Esophagus squamous epithelium (tissue), 4 donors: ENCODE measurements around the gene RAET1L.

ENCODE experiments used
- POLR2A ChIP-seq, 4 donors: fragments of 450-650 bp; IDR thresholded peaks; one replicate each; pipeline ENCODE4 v1.6.1; 2017; ENCODE audit warnings: antibody characterized with exemption in 4 of 4, mild to moderate bottlenecking in 4 of 4, moderate library complexity in 3 of 4
- TF ChIP-seq, protein P1 (sequence below), 6 experiments: fragments of 450-650 bp in 4 of 6; fragments of 200-600 bp in 2 of 6; sonication (generic) in 2 of 6; IDR thresholded peaks; one replicate each; pipeline ENCODE4 v1.5.1; 2016 to 2019; ENCODE audit warnings: antibody characterized with exemption in 6 of 6, mild to moderate bottlenecking in 4 of 6, moderate library complexity in 4 of 6

DNA sequence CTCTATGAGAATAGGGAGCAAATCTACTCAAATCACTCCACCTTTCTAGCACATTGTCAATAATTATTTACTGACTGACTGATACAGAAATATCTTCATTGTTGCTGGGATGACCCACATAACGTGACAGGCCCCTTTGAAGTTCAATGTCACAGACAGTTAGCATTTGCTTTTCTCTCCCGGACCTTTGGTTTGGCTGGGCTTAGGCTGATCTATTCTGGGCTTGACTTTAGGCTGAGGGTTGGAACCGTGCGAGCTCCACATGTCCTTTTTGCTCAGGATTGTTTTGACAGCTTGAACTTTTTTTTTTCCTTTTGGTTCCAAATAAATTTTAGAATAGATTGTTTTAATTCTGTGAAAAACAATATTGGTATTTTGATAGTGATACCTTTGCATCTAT, 31.6 kb upstream of the RAET1L start:
- TF ChIP-seq, protein P1, sequence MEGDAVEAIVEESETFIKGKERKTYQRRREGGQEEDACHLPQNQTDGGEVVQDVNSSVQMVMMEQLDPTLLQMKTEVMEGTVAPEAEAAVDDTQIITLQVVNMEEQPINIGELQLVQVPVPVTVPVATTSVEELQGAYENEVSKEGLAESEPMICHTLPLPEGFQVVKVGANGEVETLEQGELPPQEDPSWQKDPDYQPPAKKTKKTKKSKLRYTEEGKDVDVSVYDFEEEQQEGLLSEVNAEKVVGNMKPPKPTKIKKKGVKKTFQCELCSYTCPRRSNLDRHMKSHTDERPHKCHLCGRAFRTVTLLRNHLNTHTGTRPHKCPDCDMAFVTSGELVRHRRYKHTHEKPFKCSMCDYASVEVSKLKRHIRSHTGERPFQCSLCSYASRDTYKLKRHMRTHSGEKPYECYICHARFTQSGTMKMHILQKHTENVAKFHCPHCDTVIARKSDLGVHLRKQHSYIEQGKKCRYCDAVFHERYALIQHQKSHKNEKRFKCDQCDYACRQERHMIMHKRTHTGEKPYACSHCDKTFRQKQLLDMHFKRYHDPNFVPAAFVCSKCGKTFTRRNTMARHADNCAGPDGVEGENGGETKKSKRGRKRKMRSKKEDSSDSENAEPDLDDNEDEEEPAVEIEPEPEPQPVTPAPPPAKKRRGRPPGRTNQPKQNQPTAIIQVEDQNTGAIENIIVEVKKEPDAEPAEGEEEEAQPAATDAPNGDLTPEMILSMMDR (IDR thresholded peaks at IDR 0.05) = no peak
- TF ChIP-seq POLR2A (IDR thresholded peaks at IDR 0.05) = no peak
